GM23338 (cell line): ENCODE measurements around the gene PRKCG. TPM values are rescaled to one million over a fixed set of nuclear protein-coding genes. Genes with fewer than 3 reads are reported as not detected.

Experiments
- ATAC-seq: fragments of 200-7000 bp; cut with Tn5 transposase; 3 replicates; pipeline ENCODE4 v1.9.1; 2020
- DNase-seq: peaks from one replicate; pipeline ENCODE4 v3.0.0-alpha.2; 2015; ENCODE audit warnings: low spot score
- H2AFZ ChIP-seq: fragments of 200-600 bp; sonication (generic); 2 replicates; pipeline ENCODE4 v1.8.0; 2016; ENCODE audit warnings: antibody characterized with exemption, mild to moderate bottlenecking, moderate library complexity
- H3F3A ChIP-seq: fragments of 200-600 bp; sonication (generic); replicated peaks from 2 replicates; pipeline ENCODE4 v1.8.0; 2017; ENCODE audit warnings: antibody characterized with exemption, mixed run types, low read depth
- H3K27ac ChIP-seq: fragments of 200-600 bp; sonication (generic); 2 replicates; pipeline ENCODE4 v1.6.1; 2016; ENCODE audit warnings: low read depth
- H3K27me3 ChIP-seq: fragments of 200-600 bp; sonication (generic); 2 replicates; pipeline ENCODE4 v1.8.0; 2016; ENCODE audit warnings: mild to moderate bottlenecking, mixed run types, moderate library complexity; ENCODE audit not compliant: insufficient read depth
- H3K36me3 ChIP-seq: fragments of 200-600 bp; sonication (generic); 2 replicates; pipeline ENCODE4 v1.8.0; 2016; ENCODE audit warnings: mild to moderate bottlenecking; ENCODE audit not compliant: insufficient read depth
- H3K4me1 ChIP-seq: fragments of 200-600 bp; sonication (generic); 2 replicates; pipeline ENCODE4 v1.8.0; 2016; ENCODE audit warnings: mild to moderate bottlenecking, moderate library complexity; ENCODE audit not compliant: insufficient read depth
- H3K4me2 ChIP-seq: fragments of 200-600 bp; sonication (generic); 2 replicates; pipeline ENCODE4 v1.7.1; 2017; ENCODE audit warnings: mixed run types
- H3K4me3 ChIP-seq: fragments of 200-600 bp; sonication (generic); 2 replicates; pipeline ENCODE4 v1.6.1; 2016; ENCODE audit warnings: mixed run types
- H3K79me2 ChIP-seq: fragments of 200-600 bp; sonication (generic); replicated peaks from 2 replicates; pipeline ENCODE4 v1.8.0; 2017; ENCODE audit warnings: mild to moderate bottlenecking; ENCODE audit not compliant: insufficient read depth
- H3K9me2 ChIP-seq: fragments of 200-600 bp; sonication (generic); 2 replicates; pipeline ENCODE4 v1.8.0; 2017; ENCODE audit not compliant: insufficient read depth
- H4K20me1 ChIP-seq: fragments of 200-600 bp; sonication (generic); replicated peaks from 2 replicates; pipeline ENCODE4 v1.8.0; 2017; ENCODE audit warnings: mild to moderate bottlenecking; ENCODE audit not compliant: insufficient read depth
- H3K27ac Mint-ChIP-seq: 2 replicates; pipeline ENCODE4 v1.8.0; 2020; ENCODE audit warnings: inconsistent platforms, mild to moderate bottlenecking, moderate library complexity, mixed read lengths
- H3K27me3 Mint-ChIP-seq: 3 replicates; pipeline ENCODE4 v1.8.0; 2022; ENCODE audit warnings: low read depth, mild to moderate bottlenecking, moderate library complexity, mixed read lengths, inconsistent platforms; ENCODE audit not compliant: insufficient read depth, poor library complexity
- H3K36me3 Mint-ChIP-seq: 3 replicates; pipeline ENCODE4 v1.8.0; 2021; ENCODE audit warnings: low read depth, mild to moderate bottlenecking, inconsistent platforms, moderate library complexity, mixed read lengths
- H3K4me1 Mint-ChIP-seq: 3 replicates; pipeline ENCODE4 v1.8.0; 2020; ENCODE audit warnings: mild to moderate bottlenecking, inconsistent platforms, mixed read lengths
- H3K4me3 Mint-ChIP-seq: 3 replicates; pipeline ENCODE4 v1.8.0; 2021; ENCODE audit warnings: moderate library complexity, mild to moderate bottlenecking, inconsistent platforms, mixed read lengths
- H3K9me3 Mint-ChIP-seq: 3 replicates; pipeline ENCODE4 v1.8.0; 2020; ENCODE audit warnings: moderate library complexity, mild to moderate bottlenecking, inconsistent platforms, mixed read lengths
- CREB1 ChIP-seq: fragments of 250-450 bp; sonication (Bioruptor Pico); IDR thresholded peaks from 2 replicates; pipeline ENCODE4 v1.5.0; 2020; ENCODE audit warnings: low read depth, mild to moderate bottlenecking, moderate library complexity
- EZH2 ChIP-seq: fragments of 200-600 bp; sonication (generic); IDR thresholded peaks from one replicate; pipeline ENCODE4 v1.8.0; 2017; ENCODE audit warnings: antibody characterized with exemption, mild to moderate bottlenecking, low read depth; ENCODE audit not compliant: unreplicated experiment
- EZH2phosphoT487 ChIP-seq: fragments of 200-600 bp; sonication (generic); IDR thresholded peaks from one replicate; pipeline ENCODE4 v1.8.1; 2018; ENCODE audit warnings: antibody characterized with exemption; ENCODE audit not compliant: unreplicated experiment
- JUNB ChIP-seq: IDR thresholded peaks from one replicate; pipeline ENCODE4 v1.6.1; 2016; ENCODE audit warnings: antibody characterized with exemption; ENCODE audit not compliant: unreplicated experiment
- NANOG ChIP-seq: IDR thresholded peaks from 2 replicates; pipeline ENCODE4 v1.6.1; 2016; ENCODE audit warnings: antibody characterized with exemption, borderline replicate concordance
- POLR2AphosphoS5 ChIP-seq: IDR thresholded peaks from 2 replicates; pipeline ENCODE4 v1.6.1; 2016; ENCODE audit warnings: antibody characterized with exemption, low read depth
- STAT1 ChIP-seq: IDR thresholded peaks from one replicate; pipeline ENCODE4 v1.6.1; 2016; ENCODE audit warnings: antibody characterized with exemption; ENCODE audit not compliant: unreplicated experiment
- ZNF114 ChIP-seq: fragments of 250-450 bp; sonication (Bioruptor Pico); IDR thresholded peaks from 2 replicates; pipeline ENCODE4 v1.5.0; 2020; ENCODE audit warnings: mild to moderate bottlenecking, moderate library complexity
- ZNF331 ChIP-seq: fragments of 250-450 bp; sonication (Bioruptor Pico); IDR thresholded peaks from 2 replicates; pipeline ENCODE4 v1.5.0; 2020; ENCODE audit warnings: low read depth, mild to moderate bottlenecking, moderate library complexity
- polyA plus RNA-seq: library from polyadenylated mRNA; unstranded; fragments of >200 nt; fragmentation: Nextera tagmentation; extraction: Ambion mirVana; gene quantifications from 2 replicates; pipeline ENCODE4 v1.2.1, GENCODE V29; 2016
- total RNA-seq: library from RNA; depleted of rRNA; stranded (reverse); fragments of >200 nt; shearing (Covaris generic); gene quantifications from 2 replicates; pipeline ENCODE4 v1.2.3, GENCODE V29; 2014
- TF ChIP-seq, protein P1 (sequence below): IDR thresholded peaks from one replicate; pipeline ENCODE4 v1.6.1; 2018; ENCODE audit warnings: antibody characterized with exemption; ENCODE audit not compliant: unreplicated experiment
- TF ChIP-seq, protein P2 (sequence below): fragments of 250-450 bp; sonication (Bioruptor Pico); IDR thresholded peaks from 2 replicates; pipeline ENCODE4 v1.5.0; 2020; ENCODE audit warnings: mild to moderate bottlenecking, moderate library complexity
- TF ChIP-seq, protein P3 (sequence below): IDR thresholded peaks from 2 replicates; pipeline ENCODE4 v1.6.1; 2016; ENCODE audit warnings: antibody characterized with exemption
- TF ChIP-seq, protein P4 (sequence below), 2 experiments: fragments of 200-600 bp in 1 of 2; sonication (generic) in 1 of 2; conservative IDR thresholded peaks; 2 replicates each; pipeline versions ENCODE4 v1.5.1 to v1.6.1; 2016 to 2017; ENCODE audit warnings: antibody characterized with exemption in 2 of 2, low read depth in 2 of 2, mild to moderate bottlenecking in 2 of 2, moderate library complexity in 1 of 2

The PRKCG gene
- total and polyA plus RNA-seq, 2 experiments from 2014 or later: 15.4 to 15.9 TPM

DNA sequence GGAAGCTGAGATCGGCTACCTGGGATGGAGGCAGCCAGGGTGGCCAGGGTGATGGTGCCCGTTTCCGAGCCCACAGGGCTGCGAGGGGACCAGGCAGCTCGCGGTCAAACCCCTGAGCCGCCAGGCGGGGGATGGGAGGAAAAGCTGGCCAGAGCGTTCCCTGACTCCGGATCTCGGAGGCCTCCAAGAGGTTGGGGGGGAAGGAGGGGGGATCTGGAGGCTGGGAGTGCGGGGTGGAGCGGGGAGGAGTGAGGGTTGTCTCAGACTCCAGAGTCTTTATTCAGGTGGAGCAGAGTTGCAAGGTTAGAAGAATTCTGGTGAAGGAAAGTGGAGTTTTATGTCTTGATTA, 28.1 kb downstream of the PRKCG start:
- H3K4me3 Mint-ChIP-seq: peak overlapping the region; percentile 84
- peaks cover 42% of the 10 kb centered on the region for H3K4me1 Mint-ChIP-seq
- peak; percentile 7 for ATAC-seq
- DNase-seq: peak; percentile 85
- Histone ChIP-seq H2AFZ (no peak overlapping the region), H3K27me3 (peaks cover 41% of the 10 kb centered on the region), H3F3A (peaks cover 25% of the 10 kb centered on the region; the same call in 1 of the 2 replicates), H3K79me2 (peaks cover 36% of the 10 kb centered on the region), H3K4me2 (peak overlapping the region; percentile 96), H3K36me3 (peaks cover 10% of the 10 kb centered on the region; the same call in 1 of the 2 replicates), H3K9me2 (no peaks in the 10 kb centered on the region), H3K4me1 (peaks cover 12% of the 10 kb centered on the region; the same call in 1 of the 2 replicates), H4K20me1 (no peaks in the 10 kb centered on the region; the same call in none of the 2 replicates), H3K4me3 (peak overlapping the region; percentile 95), H3K27ac (no peak overlapping the region)
- peaks cover 6% of the 10 kb centered on the region; the same call in 2 of the 3 replicates for H3K9me3 Mint-ChIP-seq
- no peak overlapping the region for H3K27ac Mint-ChIP-seq
- peaks cover 29% of the 10 kb centered on the region for H3K36me3 Mint-ChIP-seq
- H3K27me3 Mint-ChIP-seq: peaks cover 55% of the 10 kb centered on the region
- TF ChIP-seq STAT1 (no peak), JUNB (no peak), ZNF114 (no peak), POLR2AphosphoS5 (no peak), EZH2 (no peak), CREB1 (CRISPR knock-in tag) (no peak), NANOG (no peak), EZH2phosphoT487 (no peak), ZNF331 (CRISPR knock-in tag) (no peak)
- TF ChIP-seq, protein P1, sequence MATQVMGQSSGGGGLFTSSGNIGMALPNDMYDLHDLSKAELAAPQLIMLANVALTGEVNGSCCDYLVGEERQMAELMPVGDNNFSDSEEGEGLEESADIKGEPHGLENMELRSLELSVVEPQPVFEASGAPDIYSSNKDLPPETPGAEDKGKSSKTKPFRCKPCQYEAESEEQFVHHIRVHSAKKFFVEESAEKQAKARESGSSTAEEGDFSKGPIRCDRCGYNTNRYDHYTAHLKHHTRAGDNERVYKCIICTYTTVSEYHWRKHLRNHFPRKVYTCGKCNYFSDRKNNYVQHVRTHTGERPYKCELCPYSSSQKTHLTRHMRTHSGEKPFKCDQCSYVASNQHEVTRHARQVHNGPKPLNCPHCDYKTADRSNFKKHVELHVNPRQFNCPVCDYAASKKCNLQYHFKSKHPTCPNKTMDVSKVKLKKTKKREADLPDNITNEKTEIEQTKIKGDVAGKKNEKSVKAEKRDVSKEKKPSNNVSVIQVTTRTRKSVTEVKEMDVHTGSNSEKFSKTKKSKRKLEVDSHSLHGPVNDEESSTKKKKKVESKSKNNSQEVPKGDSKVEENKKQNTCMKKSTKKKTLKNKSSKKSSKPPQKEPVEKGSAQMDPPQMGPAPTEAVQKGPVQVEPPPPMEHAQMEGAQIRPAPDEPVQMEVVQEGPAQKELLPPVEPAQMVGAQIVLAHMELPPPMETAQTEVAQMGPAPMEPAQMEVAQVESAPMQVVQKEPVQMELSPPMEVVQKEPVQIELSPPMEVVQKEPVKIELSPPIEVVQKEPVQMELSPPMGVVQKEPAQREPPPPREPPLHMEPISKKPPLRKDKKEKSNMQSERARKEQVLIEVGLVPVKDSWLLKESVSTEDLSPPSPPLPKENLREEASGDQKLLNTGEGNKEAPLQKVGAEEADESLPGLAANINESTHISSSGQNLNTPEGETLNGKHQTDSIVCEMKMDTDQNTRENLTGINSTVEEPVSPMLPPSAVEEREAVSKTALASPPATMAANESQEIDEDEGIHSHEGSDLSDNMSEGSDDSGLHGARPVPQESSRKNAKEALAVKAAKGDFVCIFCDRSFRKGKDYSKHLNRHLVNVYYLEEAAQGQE: no peak
- TF ChIP-seq, protein P2, sequence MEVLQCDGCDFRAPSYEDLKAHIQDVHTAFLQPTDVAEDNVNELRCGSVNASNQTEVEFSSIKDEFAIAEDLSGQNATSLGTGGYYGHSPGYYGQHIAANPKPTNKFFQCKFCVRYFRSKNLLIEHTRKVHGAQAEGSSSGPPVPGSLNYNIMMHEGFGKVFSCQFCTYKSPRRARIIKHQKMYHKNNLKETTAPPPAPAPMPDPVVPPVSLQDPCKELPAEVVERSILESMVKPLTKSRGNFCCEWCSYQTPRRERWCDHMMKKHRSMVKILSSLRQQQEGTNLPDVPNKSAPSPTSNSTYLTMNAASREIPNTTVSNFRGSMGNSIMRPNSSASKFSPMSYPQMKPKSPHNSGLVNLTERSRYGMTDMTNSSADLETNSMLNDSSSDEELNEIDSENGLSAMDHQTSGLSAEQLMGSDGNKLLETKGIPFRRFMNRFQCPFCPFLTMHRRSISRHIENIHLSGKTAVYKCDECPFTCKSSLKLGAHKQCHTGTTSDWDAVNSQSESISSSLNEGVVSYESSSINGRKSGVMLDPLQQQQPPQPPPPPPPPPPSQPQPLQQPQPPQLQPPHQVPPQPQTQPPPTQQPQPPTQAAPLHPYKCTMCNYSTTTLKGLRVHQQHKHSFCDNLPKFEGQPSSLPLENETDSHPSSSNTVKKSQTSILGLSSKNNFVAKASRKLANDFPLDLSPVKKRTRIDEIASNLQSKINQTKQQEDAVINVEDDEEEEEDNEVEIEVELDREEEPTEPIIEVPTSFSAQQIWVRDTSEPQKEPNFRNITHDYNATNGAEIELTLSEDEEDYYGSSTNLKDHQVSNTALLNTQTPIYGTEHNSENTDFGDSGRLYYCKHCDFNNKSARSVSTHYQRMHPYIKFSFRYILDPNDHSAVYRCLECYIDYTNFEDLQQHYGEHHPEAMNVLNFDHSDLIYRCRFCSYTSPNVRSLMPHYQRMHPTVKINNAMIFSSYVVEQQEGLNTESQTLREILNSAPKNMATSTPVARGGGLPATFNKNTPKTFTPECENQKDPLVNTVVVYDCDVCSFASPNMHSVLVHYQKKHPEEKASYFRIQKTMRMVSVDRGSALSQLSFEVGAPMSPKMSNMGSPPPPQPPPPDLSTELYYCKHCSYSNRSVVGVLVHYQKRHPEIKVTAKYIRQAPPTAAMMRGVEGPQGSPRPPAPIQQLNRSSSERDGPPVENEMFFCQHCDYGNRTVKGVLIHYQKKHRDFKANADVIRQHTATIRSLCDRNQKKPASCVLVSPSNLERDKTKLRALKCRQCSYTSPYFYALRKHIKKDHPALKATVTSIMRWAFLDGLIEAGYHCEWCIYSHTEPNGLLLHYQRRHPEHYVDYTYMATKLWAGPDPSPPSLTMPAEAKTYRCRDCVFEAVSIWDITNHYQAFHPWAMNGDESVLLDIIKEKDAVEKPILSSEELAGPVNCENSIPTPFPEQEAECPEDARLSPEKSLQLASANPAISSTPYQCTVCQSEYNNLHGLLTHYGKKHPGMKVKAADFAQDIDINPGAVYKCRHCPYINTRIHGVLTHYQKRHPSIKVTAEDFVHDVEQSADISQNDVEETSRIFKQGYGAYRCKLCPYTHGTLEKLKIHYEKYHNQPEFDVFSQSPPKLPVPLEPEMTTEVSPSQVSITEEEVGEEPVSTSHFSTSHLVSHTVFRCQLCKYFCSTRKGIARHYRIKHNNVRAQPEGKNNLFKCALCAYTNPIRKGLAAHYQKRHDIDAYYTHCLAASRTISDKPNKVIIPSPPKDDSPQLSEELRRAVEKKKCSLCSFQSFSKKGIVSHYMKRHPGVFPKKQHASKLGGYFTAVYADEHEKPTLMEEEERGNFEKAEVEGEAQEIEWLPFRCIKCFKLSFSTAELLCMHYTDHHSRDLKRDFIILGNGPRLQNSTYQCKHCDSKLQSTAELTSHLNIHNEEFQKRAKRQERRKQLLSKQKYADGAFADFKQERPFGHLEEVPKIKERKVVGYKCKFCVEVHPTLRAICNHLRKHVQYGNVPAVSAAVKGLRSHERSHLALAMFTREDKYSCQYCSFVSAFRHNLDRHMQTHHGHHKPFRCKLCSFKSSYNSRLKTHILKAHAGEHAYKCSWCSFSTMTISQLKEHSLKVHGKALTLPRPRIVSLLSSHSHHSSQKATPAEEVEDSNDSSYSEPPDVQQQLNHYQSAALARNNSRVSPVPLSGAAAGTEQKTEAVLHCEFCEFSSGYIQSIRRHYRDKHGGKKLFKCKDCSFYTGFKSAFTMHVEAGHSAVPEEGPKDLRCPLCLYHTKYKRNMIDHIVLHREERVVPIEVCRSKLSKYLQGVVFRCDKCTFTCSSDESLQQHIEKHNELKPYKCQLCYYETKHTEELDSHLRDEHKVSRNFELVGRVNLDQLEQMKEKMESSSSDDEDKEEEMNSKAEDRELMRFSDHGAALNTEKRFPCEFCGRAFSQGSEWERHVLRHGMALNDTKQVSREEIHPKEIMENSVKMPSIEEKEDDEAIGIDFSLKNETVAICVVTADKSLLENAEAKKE (CRISPR knock-in tag): no peak
- TF ChIP-seq, protein P3, sequence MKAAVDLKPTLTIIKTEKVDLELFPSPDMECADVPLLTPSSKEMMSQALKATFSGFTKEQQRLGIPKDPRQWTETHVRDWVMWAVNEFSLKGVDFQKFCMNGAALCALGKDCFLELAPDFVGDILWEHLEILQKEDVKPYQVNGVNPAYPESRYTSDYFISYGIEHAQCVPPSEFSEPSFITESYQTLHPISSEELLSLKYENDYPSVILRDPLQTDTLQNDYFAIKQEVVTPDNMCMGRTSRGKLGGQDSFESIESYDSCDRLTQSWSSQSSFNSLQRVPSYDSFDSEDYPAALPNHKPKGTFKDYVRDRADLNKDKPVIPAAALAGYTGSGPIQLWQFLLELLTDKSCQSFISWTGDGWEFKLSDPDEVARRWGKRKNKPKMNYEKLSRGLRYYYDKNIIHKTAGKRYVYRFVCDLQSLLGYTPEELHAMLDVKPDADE: no peak
- TF ChIP-seq, protein P4, sequence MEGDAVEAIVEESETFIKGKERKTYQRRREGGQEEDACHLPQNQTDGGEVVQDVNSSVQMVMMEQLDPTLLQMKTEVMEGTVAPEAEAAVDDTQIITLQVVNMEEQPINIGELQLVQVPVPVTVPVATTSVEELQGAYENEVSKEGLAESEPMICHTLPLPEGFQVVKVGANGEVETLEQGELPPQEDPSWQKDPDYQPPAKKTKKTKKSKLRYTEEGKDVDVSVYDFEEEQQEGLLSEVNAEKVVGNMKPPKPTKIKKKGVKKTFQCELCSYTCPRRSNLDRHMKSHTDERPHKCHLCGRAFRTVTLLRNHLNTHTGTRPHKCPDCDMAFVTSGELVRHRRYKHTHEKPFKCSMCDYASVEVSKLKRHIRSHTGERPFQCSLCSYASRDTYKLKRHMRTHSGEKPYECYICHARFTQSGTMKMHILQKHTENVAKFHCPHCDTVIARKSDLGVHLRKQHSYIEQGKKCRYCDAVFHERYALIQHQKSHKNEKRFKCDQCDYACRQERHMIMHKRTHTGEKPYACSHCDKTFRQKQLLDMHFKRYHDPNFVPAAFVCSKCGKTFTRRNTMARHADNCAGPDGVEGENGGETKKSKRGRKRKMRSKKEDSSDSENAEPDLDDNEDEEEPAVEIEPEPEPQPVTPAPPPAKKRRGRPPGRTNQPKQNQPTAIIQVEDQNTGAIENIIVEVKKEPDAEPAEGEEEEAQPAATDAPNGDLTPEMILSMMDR (conservative IDR thresholded peaks at IDR 0.05; ENCODE audit: low read depth in 2 of 2): no peak
